GM23248 (cell line): ENCODE measurements around the gene SPESP1. TPM values are rescaled to one million over a fixed set of nuclear protein-coding genes. Genes with fewer than 3 reads are reported as not detected.
A peak's percentile ranks its signal among the peaks of the same experiment; 100 is the strongest.

ENCODE experiments used
- DNase-seq: peaks from one replicate; pipeline ENCODE4 v3.0.0-alpha.2; 2015
- H2AFZ ChIP-seq: fragments of 200-600 bp; sonication (generic); 2 replicates; pipeline ENCODE4 v1.6.1; 2016; ENCODE audit warnings: antibody characterized with exemption
- H3F3A ChIP-seq: fragments of 200-600 bp; sonication (generic); 2 replicates; pipeline ENCODE4 v1.6.1; 2016; ENCODE audit warnings: mild to moderate bottlenecking, antibody characterized with exemption, mixed run types; ENCODE audit not compliant: insufficient read depth
- H3K27ac ChIP-seq: fragments of 200-600 bp; sonication (generic); 2 replicates; pipeline ENCODE4 v1.5.1; 2016; ENCODE audit warnings: mild to moderate bottlenecking
- H3K27me3 ChIP-seq: fragments of 200-600 bp; sonication (generic); replicated peaks from 2 replicates; pipeline ENCODE4 v1.6.1; 2016; ENCODE audit warnings: mild to moderate bottlenecking; ENCODE audit not compliant: insufficient read depth
- H3K36me3 ChIP-seq: fragments of 200-600 bp; sonication (generic); 2 replicates; pipeline ENCODE4 v1.6.1; 2016; ENCODE audit warnings: low read depth, mild to moderate bottlenecking
- H3K4me1 ChIP-seq: fragments of 200-600 bp; sonication (generic); 2 replicates; pipeline ENCODE4 v1.6.1; 2016; ENCODE audit warnings: mild to moderate bottlenecking; ENCODE audit not compliant: insufficient read depth
- H3K4me2 ChIP-seq: fragments of 200-600 bp; sonication (generic); one replicate; pipeline ENCODE4 v1.6.1; 2016; ENCODE audit warnings: mild to moderate bottlenecking; ENCODE audit not compliant: unreplicated experiment
- H3K4me3 ChIP-seq: fragments of 200-600 bp; sonication (generic); 2 replicates; pipeline ENCODE4 v1.5.1; 2016; ENCODE audit warnings: mild to moderate bottlenecking
- H3K79me2 ChIP-seq: fragments of 200-600 bp; sonication (generic); 2 replicates; pipeline ENCODE4 v1.6.1; 2016; ENCODE audit warnings: mild to moderate bottlenecking; ENCODE audit not compliant: insufficient read depth
- H3K9ac ChIP-seq: fragments of 200-600 bp; sonication (generic); 2 replicates; pipeline ENCODE4 v1.6.1; 2016; ENCODE audit warnings: mild to moderate bottlenecking
- H3K9me2 ChIP-seq: fragments of 200-600 bp; sonication (generic); 2 replicates; pipeline ENCODE4 v1.6.1; 2016; ENCODE audit warnings: mixed run types, mild to moderate bottlenecking, moderate library complexity; ENCODE audit not compliant: insufficient read depth
- H3K9me3 ChIP-seq: fragments of 200-600 bp; sonication (generic); one replicate; pipeline ENCODE4 v1.6.1; 2017; ENCODE audit warnings: low read depth
- H4K20me1 ChIP-seq: fragments of 200-600 bp; sonication (generic); 2 replicates; pipeline ENCODE4 v1.6.0; 2016; ENCODE audit not compliant: insufficient read depth
- EZH2 ChIP-seq: fragments of 200-600 bp; sonication (generic); IDR thresholded peaks from 2 replicates; pipeline ENCODE4 v1.6.1; 2018; ENCODE audit warnings: antibody characterized with exemption, mild to moderate bottlenecking; ENCODE audit not compliant: insufficient read depth, poor library complexity, severe bottlenecking
- EZH2phosphoT487 ChIP-seq: fragments of 200-600 bp; sonication (generic); IDR thresholded peaks from 2 replicates; pipeline ENCODE4 v1.6.1; 2018; ENCODE audit warnings: antibody characterized with exemption, moderate library complexity, mild to moderate bottlenecking, low read depth; ENCODE audit not compliant: insufficient read depth
- WGBS, 2 experiments: methylation state at CpG; one replicate each; pipeline ENCODE4 v1.1.6; 2015 to 2017; ENCODE audit warnings: low lambda C conversion rate in 2 of 2, low coverage in 1 of 2; ENCODE audit errors: missing lambda C conversion rate in 2 of 2; 5-methylcytosine and 5-hydroxymethylcytosine counted together
- in situ Hi-C: fragments of 300-500 bp; cut with MboI; formaldehyde crosslinking; loops from 2 replicates; pipeline ENCODE4 v1.15.0; 2020
- polyA plus RNA-seq: library from polyadenylated mRNA; unstranded; fragments of >200 nt; fragmentation: Nextera tagmentation; extraction: Ambion mirVana; gene quantifications from 2 replicates; pipeline ENCODE4 v1.2.1, GENCODE V29; 2016
- total RNA-seq: library from RNA; depleted of rRNA; stranded (reverse); fragments of >200 nt; shearing (Covaris generic); gene quantifications from 2 replicates; pipeline ENCODE4 v1.2.3, GENCODE V29; 2014

The SPESP1 gene
- total and polyA plus RNA-seq, 2 experiments from 2014 or later, result 1.1 to 3.4 TPM

DNA sequence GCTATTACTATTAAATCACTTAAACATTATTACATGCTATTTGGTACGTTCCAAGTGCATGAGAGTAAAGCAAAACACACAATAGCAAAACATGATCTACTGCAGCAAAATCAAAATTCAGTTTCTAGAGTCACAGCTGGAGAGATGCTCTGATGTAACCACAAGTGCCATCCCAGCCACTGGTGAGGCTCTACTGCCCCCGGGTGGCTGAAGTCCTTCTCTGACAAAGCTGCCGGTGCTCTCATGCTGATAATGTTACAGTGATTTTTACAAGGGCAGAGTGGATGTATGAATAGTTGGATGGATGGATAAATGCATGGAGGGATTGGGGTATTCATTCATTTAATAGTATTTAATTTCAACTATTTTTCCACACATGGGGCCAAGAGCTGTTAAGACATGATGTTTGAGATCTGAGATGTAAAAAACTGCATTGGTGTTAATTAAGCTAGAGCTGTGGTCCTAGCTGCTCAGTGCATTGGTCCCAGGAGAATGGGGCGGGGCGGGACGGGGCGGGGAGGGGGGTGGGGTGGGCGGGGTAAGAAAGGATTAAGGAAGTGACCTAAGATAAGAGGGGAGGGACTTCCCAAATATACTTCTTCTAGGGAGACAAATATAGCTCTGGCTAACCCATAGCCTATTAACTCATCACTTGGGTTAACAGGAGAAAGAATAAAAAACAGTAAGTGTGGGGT is 5.3 kb upstream of the SPESP1 start:
- no peak for TF ChIP-seq EZH2
- TF ChIP-seq EZH2phosphoT487, result no peak
- 0 to 3% methylated on average over 3 to 8 of the region's 8 CpGs for whole genome bisulfite sequencing, 2 experiments
- no peak overlapping the region for H3K9ac ChIP-seq

DNA sequence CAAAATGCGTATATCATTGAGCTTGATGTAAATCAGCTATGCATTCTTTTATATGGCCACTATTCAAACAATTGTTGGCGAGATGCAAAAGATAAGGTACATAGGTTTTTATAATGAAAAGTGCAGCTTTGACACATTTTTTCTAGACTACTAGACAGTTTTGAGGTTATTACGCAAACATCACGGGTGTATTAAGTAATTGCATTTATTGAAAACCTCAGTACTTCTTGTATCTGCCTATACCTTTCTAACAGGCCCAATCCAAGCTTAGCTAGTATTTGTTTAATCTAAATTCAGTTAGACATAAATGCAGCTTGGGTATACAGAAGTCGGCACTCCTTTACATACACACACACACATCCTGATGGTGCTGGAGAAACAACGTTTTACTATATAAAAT is 2.7 kb downstream of the SPESP1 start:
- no peaks in the 10 kb centered on the region for H3K36me3 ChIP-seq
- no peaks in the 10 kb centered on the region for H3F3A ChIP-seq
- no peak overlapping the region for H2AFZ ChIP-seq
- peaks cover 24% of the 10 kb centered on the region; the same call in 1 of the 2 replicates for H3K27me3 ChIP-seq
- TF ChIP-seq EZH2, result no peak
- no peak for TF ChIP-seq EZH2phosphoT487
- H3K4me3 ChIP-seq, result no peak overlapping the region
- no peak overlapping the region for H3K9ac ChIP-seq
- WGBS, 2 experiments, result 72 to 77% methylated on average over 6 of the region's 6 CpGs
- H3K79me2 ChIP-seq, result no peaks in the 10 kb centered on the region
- no peak overlapping the region for H3K4me2 ChIP-seq
- no peaks in the 10 kb centered on the region for H3K9me3 ChIP-seq
- no peaks in the 10 kb centered on the region for H3K4me1 ChIP-seq
- H4K20me1 ChIP-seq, result no peaks in the 10 kb centered on the region
- no peak overlapping the region for H3K27ac ChIP-seq
- no peak for DNase-seq
- in situ Hi-C loops, result no loop called here
- H3K9me2 ChIP-seq, result no peaks in the 10 kb centered on the region

More for the DNA sequence above, 5.3 kb upstream of the SPESP1 start:
- peak; percentile 91 for DNase-seq
- Histone ChIP-seq H3K4me1 (no peaks in the 10 kb centered on the region), H3K27ac (no peak overlapping the region), H3K36me3 (no peaks in the 10 kb centered on the region), H3K9me2 (no peaks in the 10 kb centered on the region), H3K27me3 (0 out of 2 replicates have a peak, but pooled peaks cover 7% of the 10 kb centered on the region), H3K4me2 (no peak overlapping the region), H3K9me3 (no peaks in the 10 kb centered on the region), H3K4me3 (no peak overlapping the region), H4K20me1 (no peaks in the 10 kb centered on the region), H3F3A (no peaks in the 10 kb centered on the region), H3K79me2 (no peaks in the 10 kb centered on the region), H2AFZ (0 out of 2 replicates have a peak overlapping the region, but pooled peaks have one; percentile 38)
- in situ Hi-C loops, result no loop called here

DNA sequence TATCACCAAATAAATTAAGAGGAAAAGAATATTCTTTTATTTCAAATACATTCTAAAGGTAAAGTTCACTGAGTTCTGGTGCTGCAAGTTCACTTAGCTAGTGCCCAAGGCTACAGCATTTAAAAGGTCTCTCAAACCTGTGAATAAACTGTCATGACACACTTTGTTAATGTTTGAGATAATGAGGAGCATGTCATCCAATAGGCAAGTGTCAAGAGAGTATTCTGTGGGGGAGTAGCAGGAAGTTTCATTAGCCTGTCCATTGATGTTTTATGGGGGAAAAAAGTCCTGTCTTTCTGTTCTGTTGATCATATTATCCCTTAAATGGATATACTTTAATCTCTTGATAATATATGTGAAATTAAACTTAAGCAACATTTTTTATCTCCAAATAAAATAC is 4.0 kb downstream of the SPESP1 start:
- DNase-seq, result no peak
- Histone ChIP-seq H4K20me1 (no peaks in the 10 kb centered on the region), H3K9me2 (no peaks in the 10 kb centered on the region), H3K27me3 (peaks cover 33% of the 10 kb centered on the region), H3K4me2 (no peak overlapping the region), H3K4me1 (no peaks in the 10 kb centered on the region), H3K9ac (no peak overlapping the region), H3K9me3 (no peaks in the 10 kb centered on the region), H3K4me3 (no peak overlapping the region), H3K79me2 (no peaks in the 10 kb centered on the region), H2AFZ (no peak overlapping the region), H3K27ac (no peak overlapping the region), H3K36me3 (no peaks in the 10 kb centered on the region), H3F3A (no peaks in the 10 kb centered on the region)
- no peak for TF ChIP-seq EZH2phosphoT487
- no peak for TF ChIP-seq EZH2
- in situ Hi-C loops, result no loop called here

DNA sequence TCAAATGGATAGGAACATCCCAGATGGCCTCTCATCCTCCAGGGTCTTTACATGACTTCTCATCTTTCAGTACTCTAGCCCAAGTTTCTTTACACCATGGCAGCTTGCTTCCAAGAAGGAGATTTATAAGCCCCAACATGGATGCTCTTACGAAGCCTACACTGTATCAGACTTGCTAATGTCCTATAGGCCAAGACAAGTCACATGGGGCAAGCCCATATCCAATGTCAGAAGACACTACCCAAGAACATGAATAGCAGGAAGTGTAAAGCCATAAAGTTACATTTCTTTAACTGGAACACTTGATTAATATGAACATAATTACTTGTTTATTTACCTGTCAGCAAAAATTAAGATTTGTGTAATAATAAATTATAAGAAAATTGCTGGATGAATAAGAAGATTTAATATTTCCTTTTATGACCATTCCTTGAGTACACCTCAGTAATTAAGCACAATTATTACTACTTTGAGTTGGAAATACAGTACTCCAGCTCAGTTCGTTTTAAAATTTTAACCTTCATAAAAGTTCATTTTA is 5.1 kb downstream of the SPESP1 start:
- Histone ChIP-seq H4K20me1 (no peaks in the 10 kb centered on the region), H3K9me2 (no peaks in the 10 kb centered on the region), H3K4me3 (no peak overlapping the region), H3K27ac (no peak overlapping the region), H3K9ac (no peak overlapping the region), H3K9me3 (no peaks in the 10 kb centered on the region), H3K27me3 (peaks cover 41% of the 10 kb centered on the region), H3K4me2 (no peak overlapping the region), H3K36me3 (no peaks in the 10 kb centered on the region), H3K79me2 (no peaks in the 10 kb centered on the region), H3F3A (no peaks in the 10 kb centered on the region), H2AFZ (no peak overlapping the region), H3K4me1 (no peaks in the 10 kb centered on the region)
- no peak for DNase-seq
- in situ Hi-C loops, result no loop called here
- 49 to 56% methylated on average over 2 of the region's 2 CpGs for WGBS, 2 experiments
- TF ChIP-seq EZH2 (no peak), EZH2phosphoT487 (no peak)

- no peak overlapping the region for H3K4me3 ChIP-seq
- TF ChIP-seq EZH2 (no peak), EZH2phosphoT487 (no peak)
- H3K9me3 ChIP-seq, result no peaks in the 10 kb centered on the region
- no peak overlapping the region for H3K9ac ChIP-seq
- H2AFZ ChIP-seq, result no peak overlapping the region
- H3F3A ChIP-seq, result no peaks in the 10 kb centered on the region
- WGBS, 2 experiments, result 18 to 20% methylated on average over 1 of the region's 1 CpG
- H3K36me3 ChIP-seq, result no peaks in the 10 kb centered on the region
- peaks cover 64% of the 10 kb centered on the region for H3K27me3 ChIP-seq
- no peaks in the 10 kb centered on the region for H3K4me1 ChIP-seq
- H3K4me2 ChIP-seq, result no peak overlapping the region
- H3K79me2 ChIP-seq, result no peaks in the 10 kb centered on the region
- DNase-seq, result no peak
- in situ Hi-C loops, result no loop called here
- no peaks in the 10 kb centered on the region for H4K20me1 ChIP-seq
- H3K9me2 ChIP-seq, result no peaks in the 10 kb centered on the region
- no peak overlapping the region for H3K27ac ChIP-seq
Observed at GRCh38 chr15:68939501-68939900, 9.2 kb downstream of the SPESP1 start.
